Measurements from ENCODE around the gene ALDH1B1.

ALDH1B1 gene

DNA sequence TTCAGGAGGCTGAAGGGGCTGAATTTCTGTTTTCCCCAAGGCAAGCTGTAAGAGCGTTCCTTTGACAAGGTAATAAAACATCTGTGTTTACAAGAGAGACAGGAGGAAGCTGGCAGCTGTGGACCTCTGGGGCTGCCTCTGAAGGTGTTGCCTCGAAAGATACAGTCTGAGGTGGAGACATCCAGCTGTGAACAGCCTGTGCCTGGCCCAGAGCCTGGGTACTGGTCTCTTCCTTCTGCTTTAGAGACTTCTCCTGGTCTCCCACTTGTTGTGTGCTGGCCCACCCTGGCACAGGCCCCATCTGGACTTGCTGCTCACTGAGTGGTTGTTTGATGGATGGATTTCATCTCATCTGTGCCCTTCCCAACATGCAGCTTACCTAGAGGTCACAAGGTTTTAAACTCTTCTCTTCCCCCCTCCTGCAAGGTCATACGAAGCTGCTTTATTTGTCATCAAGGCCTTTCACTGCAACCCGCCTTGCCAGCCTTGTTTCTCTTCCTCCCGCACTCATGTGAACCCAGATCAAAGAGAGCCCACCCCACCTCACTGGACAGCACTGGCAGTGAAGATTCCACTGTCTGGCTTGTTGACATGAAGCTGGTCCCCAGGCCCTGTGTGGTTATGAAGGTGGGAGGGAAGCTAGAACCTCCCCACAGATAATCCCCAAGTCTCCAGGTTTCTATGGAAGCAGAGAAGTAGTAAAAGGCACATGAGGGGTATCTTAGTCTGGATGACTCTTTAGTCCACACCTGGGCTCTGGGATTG lies 35.0 kb upstream of the ALDH1B1 start:
- Mint-ChIP-seq H3K4me1 (peaks cover 2% of the 10 kb centered on the region), H3K27ac (no peak overlapping the region), H3K36me3 (no peaks in the 10 kb centered on the region), H3K27me3 (no peaks in the 10 kb centered on the region), H3K9me3 (no peaks in the 10 kb centered on the region), H3K4me3 (no peak overlapping the region)
- ATAC-seq (ENCODE audit: low read depth) = no peak
- DNase-seq (ENCODE audit: low spot score in 2 of 2) = no peak

DNA sequence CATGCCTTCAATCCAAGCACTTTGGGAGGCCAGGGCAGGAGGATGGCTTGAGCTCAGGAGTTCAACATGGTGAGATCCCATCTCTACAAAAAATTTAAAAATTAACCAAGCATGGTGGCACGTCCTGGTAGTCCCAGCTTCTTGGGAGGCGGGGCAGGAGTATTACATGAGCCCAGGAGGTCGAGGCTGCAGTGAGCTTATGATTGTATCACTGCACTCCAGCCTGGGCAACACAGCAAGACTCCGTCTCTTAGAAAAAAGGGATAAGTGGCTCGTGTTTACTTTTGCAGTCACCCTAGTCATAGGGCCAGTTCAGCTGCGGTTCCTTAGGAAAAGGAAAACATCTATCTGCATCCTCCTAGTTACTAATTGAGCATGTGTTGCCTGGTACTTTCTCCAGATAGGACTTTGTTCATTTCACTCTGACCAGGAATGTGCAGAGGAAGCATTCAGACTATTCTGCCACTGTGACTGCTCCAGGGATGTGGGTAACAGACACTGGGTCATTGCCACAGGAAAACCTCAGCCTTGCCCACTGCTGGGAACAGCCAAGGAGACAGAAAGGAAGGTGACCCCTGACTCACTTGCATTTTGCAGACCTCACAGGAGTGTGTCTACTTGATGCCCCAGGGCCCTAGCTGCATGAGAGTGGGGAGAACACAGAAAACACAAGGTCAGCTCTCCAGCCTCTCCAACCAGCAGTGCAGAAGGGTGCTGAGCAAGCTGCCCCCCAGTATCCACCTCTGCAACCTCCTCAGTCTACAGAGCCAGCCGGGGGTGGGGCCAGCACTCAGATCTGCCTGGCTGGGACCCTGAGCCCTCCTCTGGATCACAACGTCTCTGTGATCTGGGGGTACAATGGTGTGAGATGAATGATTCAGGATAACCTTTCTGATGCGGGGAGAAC lies 33.9 kb upstream of the ALDH1B1 start:
- DNase-seq (ENCODE audit: low spot score in 2 of 2) = no peak
- Mint-ChIP-seq H3K27ac (no peak overlapping the region), H3K4me3 (no peak overlapping the region)

DNA sequence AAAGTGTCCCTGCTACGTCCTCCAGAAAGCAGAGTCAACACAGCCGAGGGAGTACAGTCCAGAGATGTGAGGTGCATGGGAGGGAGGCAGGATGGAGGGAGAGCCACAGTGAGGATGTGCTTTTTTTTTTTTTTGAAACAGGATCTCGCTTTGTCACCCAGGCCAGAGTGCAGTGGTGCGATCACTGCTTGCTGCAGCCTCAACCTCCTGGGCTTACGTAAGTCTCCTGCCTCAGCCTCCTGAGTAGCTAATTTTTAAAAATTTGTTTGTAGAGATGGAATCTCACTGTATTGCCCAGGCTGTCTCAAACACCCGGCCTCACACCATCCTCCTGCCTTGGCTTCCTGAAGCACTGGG lies 33.2 kb upstream of the ALDH1B1 start:
- no peaks in the 10 kb centered on the region for H3K9me3 Mint-ChIP-seq

More for the DNA sequence above, 33.9 kb upstream of the ALDH1B1 start:
- H3K4me1 Mint-ChIP-seq = peaks cover 7% of the 10 kb centered on the region
- H3K27me3 Mint-ChIP-seq = no peaks in the 10 kb centered on the region
- H3K9me3 Mint-ChIP-seq = no peaks in the 10 kb centered on the region
- no peaks in the 10 kb centered on the region for H3K36me3 Mint-ChIP-seq
- no peak for ATAC-seq (ENCODE audit: low read depth)

DNA sequence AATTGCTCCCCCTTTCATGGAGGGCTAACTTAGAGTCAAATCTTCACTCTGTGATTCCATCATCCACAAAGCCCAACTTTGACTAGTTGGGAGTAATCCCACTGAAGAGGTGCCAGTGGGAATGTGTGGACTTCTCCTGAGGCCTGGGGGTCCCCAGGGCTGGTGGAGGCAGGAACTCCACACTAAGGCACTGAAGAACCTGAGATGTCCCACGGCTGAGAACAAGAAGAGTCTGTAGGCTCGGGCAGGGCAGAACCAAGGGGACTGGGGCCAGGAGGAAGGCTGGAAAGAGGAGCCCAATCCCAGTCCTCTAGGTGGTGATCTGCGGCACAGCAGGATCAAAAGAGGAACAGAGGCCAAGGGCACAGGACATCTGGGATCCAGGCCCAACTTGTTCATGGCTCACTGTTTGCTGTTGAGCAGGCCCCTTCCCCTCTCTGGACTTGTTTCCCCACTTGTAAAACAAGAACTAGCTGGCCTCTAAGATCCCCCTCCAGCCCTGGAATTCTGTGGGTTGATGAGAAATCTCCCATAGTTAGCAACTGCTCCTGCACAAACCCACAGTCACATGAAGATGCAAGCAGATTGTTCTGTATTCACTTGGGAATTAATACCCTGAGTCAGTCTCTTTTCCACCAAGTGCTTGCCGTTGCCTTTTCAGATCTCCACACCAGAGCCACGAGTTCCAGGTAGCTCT lies 32.7 kb upstream of the ALDH1B1 start:
- Mint-ChIP-seq H3K27me3 (no peaks in the 10 kb centered on the region), H3K27ac (no peak overlapping the region), H3K9me3 (no peaks in the 10 kb centered on the region), H3K4me3 (no peak overlapping the region), H3K4me1 (peaks cover 7% of the 10 kb centered on the region), H3K36me3 (no peaks in the 10 kb centered on the region)
- no peak for DNase-seq (ENCODE audit: low spot score in 2 of 2)
- ATAC-seq (ENCODE audit: low read depth) = no peak

More for the DNA sequence above, 33.2 kb upstream of the ALDH1B1 start:
- H3K27me3 Mint-ChIP-seq = no peaks in the 10 kb centered on the region
- no peaks in the 10 kb centered on the region for H3K36me3 Mint-ChIP-seq
- H3K27ac Mint-ChIP-seq = no peak overlapping the region
- ATAC-seq (ENCODE audit: low read depth) = no peak
- H3K4me1 Mint-ChIP-seq = peaks cover 7% of the 10 kb centered on the region
- DNase-seq (ENCODE audit: low spot score in 2 of 2) = no peak
- no peak overlapping the region for H3K4me3 Mint-ChIP-seq

DNA sequence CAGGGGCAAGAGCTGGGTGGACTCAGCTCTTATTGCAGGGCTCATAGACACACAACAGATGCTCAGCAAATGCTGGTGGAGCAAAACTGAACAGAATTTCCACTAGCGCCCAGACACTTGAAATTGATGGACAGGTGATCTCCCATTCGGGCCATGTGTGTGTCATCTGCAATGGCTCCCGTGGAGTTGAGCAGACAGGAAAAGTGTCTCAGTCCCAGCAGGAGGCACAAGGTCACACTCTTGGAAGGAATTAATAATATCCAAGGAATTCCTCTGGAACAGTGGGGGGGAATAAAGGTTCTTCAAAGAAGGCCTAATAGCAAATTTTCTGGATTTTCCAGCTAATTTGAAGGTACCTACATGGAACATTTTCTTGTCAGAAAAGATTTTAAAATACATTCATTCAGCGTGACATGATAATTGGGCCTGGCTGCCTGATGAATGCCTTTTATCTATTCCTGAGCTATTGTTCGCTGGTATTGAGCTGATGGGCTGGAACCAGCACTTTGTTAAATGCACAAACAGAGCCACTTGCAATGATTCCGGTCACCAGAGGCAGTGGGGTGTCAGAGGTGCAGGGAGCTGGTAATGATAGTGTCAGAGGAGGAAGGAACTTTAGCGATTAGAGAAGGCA lies 31.5 kb upstream of the ALDH1B1 start:
- H3K27ac Mint-ChIP-seq = no peak overlapping the region
- peaks cover 7% of the 10 kb centered on the region for H3K4me1 Mint-ChIP-seq
- no peaks in the 10 kb centered on the region for H3K9me3 Mint-ChIP-seq
- H3K4me3 Mint-ChIP-seq = no peak overlapping the region
- H3K27me3 Mint-ChIP-seq = no peaks in the 10 kb centered on the region
- no peaks in the 10 kb centered on the region for H3K36me3 Mint-ChIP-seq
- DNase-seq (ENCODE audit: low spot score in 2 of 2) (no peak), ATAC-seq (ENCODE audit: low read depth) (no peak)

DNA sequence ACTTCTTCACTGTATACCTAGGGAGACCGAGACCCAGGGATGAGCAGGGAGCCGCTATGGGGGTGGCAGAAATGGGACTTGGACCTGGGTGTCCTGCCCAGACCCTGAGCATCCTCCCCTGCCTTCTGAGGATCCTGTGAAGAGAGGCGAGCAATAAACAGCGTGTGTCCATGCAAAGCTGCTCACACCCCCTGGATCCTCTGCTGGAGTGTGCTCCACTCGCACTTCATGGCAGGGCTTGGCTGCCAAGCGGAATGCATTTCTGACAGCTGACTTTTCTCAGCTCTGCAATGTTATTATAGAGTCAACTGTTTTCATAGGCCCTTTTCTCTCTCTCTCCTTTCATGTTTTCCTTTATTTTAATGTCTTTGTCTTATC lies 31.0 kb upstream of the ALDH1B1 start:
- no peak overlapping the region for H3K27ac Mint-ChIP-seq
- DNase-seq (ENCODE audit: low spot score in 2 of 2) = no peak
- no peaks in the 10 kb centered on the region for H3K9me3 Mint-ChIP-seq
- H3K27me3 Mint-ChIP-seq = no peaks in the 10 kb centered on the region
- H3K4me1 Mint-ChIP-seq = peaks cover 7% of the 10 kb centered on the region
- H3K4me3 Mint-ChIP-seq = no peak overlapping the region
- no peak for ATAC-seq (ENCODE audit: low read depth)
- H3K36me3 Mint-ChIP-seq = no peaks in the 10 kb centered on the region

DNA sequence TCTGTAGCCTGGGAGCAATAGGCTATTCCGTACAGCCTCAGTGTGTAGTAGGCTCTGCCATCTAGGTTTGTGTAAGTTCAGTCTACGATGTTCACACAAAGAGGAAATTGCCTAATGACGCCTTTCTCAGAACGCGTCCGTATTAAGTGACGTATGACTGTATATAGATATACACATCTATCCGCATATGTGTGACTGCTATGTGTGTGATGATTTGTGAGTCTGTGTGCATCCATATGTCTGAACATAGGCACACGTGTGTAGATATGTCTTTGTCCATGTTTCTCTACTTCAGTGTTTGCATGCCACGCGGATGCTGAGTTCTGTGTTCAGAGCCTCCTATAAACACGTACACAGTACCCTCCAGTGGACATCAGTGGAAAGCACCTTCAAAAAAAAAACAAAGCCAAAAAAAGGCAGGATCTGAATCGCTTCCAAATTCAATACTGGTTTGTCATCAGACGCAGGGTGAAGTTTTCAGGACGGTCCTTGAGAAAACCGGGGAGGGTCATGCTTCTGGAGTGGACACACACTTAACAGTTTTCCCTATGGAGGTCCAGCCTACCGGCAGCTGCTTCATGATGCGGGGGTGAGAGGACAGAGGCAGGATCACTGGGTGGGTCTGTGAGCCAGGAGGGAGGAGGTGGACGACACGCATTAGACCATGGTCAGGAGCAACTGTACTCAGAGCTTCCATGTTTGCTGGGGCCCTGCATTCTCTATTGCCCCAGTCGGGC lies 29.5 kb upstream of the ALDH1B1 start:
- Mint-ChIP-seq H3K36me3 (no peaks in the 10 kb centered on the region), H3K9me3 (no peaks in the 10 kb centered on the region), H3K27me3 (no peaks in the 10 kb centered on the region), H3K4me1 (peaks cover 7% of the 10 kb centered on the region), H3K27ac (peak overlapping the region; percentile 14), H3K4me3 (peak overlapping the region; percentile 61)
- no peak for DNase-seq (ENCODE audit: low spot score in 2 of 2)
- peak; percentile 64 for ATAC-seq (ENCODE audit: low read depth)

DNA sequence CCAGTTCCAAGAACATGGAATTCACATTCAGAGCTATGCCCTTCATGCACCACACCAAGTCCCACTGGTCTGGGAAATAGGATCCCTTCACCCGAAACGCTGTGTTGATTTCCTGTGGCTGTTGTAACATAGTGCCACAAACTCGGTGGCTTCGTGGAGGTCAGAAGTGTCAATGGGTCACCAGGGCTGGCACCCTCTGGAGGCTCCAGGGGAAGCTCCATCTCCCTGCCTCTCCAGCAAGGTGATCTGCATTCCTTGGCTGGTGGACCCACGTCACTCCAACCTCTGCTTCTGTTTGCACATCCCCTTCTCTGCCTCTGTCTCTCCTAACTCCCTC lies 28.9 kb upstream of the ALDH1B1 start:
- Mint-ChIP-seq H3K4me1 (peaks cover 7% of the 10 kb centered on the region), H3K36me3 (no peaks in the 10 kb centered on the region), H3K4me3 (no peak overlapping the region), H3K27ac (no peak overlapping the region), H3K9me3 (no peaks in the 10 kb centered on the region), H3K27me3 (peaks cover under 1% of the 10 kb centered on the region)
- no peak for ATAC-seq (ENCODE audit: low read depth)
- DNase-seq (ENCODE audit: low spot score in 2 of 2) = no peak

DNA sequence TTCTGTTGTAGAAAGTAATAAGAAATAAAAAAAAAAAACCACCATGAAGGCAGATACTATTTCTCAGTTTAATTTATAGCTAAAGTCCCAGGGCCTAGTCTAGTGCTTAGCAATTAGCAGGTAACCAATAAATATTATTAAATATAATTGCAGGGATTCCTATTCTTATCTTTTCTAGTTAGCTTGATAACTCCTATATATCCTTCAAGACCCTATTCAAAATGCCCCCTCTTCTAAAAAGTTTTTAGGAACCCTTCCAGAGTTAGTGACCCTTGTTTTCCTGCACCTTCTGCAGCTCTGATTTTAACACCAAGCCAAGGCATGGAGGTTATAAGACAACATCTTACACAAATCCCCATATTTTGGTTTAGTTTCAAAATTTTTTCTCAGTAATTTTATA lies 24.6 kb upstream of the ALDH1B1 start:
- H3K9me3 Mint-ChIP-seq = no peaks in the 10 kb centered on the region
- no peaks in the 10 kb centered on the region for H3K36me3 Mint-ChIP-seq
- no peak overlapping the region for H3K4me3 Mint-ChIP-seq
- DNase-seq (ENCODE audit: low spot score in 2 of 2) = no peak
- ATAC-seq (ENCODE audit: low read depth) = no peak
- H3K27me3 Mint-ChIP-seq = peaks cover 10% of the 10 kb centered on the region
- H3K27ac Mint-ChIP-seq = no peak overlapping the region
- peaks cover 4% of the 10 kb centered on the region for H3K4me1 Mint-ChIP-seq

DNA sequence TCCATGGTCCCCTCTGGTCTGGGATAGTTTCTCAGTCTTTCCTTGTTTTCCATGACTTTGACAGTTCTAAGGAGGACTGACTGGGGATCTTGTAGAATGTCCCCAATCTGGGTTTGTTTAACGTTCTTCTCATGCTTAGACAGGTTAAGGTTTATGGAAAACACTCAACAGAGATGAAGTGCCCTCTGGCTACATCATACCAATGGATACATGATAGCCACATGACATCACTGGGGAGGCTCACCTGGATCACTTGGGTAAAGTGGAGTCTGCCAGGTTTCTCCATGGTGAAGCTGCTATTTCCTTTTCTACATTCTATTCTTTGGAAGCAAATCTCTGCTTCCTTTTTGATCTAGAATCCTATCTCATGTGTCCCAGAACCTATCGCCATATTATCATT lies 23.8 kb upstream of the ALDH1B1 start:
- Mint-ChIP-seq H3K27ac (no peak overlapping the region), H3K4me3 (no peak overlapping the region), H3K27me3 (peaks cover 10% of the 10 kb centered on the region), H3K4me1 (no peaks in the 10 kb centered on the region), H3K36me3 (no peaks in the 10 kb centered on the region), H3K9me3 (no peaks in the 10 kb centered on the region)
- no peak for ATAC-seq (ENCODE audit: low read depth)
- no peak for DNase-seq (ENCODE audit: low spot score in 2 of 2)

DNA sequence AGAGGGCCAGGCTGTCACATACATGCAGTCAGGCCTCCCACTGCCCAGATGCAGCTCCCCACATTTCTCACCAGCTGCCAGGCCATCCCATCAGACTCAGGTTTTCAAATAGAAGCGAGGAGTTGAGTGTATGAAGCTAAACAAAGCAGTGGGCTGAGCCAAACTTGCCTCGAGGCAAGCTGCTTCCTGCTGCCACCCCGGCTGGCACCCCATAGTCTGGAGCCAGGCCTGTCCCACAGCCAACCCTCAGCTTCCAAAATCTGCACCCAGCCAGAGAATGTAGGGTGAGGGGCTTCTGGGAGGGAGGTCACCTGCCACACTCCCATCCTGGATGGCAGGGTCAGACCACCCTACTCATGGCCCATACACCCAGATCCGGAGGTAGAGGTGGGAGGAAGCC lies 22.3 kb upstream of the ALDH1B1 start:
- H3K27me3 Mint-ChIP-seq = peaks cover 10% of the 10 kb centered on the region
- H3K9me3 Mint-ChIP-seq = no peaks in the 10 kb centered on the region
- H3K27ac Mint-ChIP-seq = no peak overlapping the region
- no peak for ATAC-seq (ENCODE audit: low read depth)
- no peaks in the 10 kb centered on the region for H3K4me1 Mint-ChIP-seq
- no peaks in the 10 kb centered on the region for H3K36me3 Mint-ChIP-seq
- DNase-seq (ENCODE audit: low spot score in 2 of 2) = no peak
- no peak overlapping the region for H3K4me3 Mint-ChIP-seq

DNA sequence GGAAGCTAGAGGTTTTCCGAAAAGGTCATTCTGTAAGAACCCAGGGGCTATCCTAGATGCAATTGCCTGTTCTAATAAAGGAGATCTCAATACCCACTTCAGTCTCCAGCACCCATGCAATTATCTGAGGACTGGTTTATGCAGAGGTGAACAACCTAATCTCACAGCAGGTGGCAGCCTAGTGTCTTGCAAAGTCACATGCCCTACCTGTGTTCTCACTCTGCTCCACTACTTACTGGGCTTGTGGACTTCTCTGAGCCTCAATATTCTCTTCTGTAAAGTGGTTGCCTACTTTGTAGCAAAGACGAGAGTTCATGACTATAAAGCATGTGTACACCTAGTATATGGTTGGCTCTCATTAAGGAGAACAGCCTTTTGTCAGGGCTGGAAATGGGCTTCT lies 21.0 kb upstream of the ALDH1B1 start:
- Mint-ChIP-seq H3K36me3 (no peaks in the 10 kb centered on the region), H3K4me3 (no peak overlapping the region), H3K9me3 (no peaks in the 10 kb centered on the region), H3K4me1 (no peaks in the 10 kb centered on the region), H3K27me3 (peaks cover 12% of the 10 kb centered on the region), H3K27ac (no peak overlapping the region)
- peak; percentile 51 for ATAC-seq (ENCODE audit: low read depth)
- DNase-seq (ENCODE audit: low spot score in 2 of 2) = no peak

DNA sequence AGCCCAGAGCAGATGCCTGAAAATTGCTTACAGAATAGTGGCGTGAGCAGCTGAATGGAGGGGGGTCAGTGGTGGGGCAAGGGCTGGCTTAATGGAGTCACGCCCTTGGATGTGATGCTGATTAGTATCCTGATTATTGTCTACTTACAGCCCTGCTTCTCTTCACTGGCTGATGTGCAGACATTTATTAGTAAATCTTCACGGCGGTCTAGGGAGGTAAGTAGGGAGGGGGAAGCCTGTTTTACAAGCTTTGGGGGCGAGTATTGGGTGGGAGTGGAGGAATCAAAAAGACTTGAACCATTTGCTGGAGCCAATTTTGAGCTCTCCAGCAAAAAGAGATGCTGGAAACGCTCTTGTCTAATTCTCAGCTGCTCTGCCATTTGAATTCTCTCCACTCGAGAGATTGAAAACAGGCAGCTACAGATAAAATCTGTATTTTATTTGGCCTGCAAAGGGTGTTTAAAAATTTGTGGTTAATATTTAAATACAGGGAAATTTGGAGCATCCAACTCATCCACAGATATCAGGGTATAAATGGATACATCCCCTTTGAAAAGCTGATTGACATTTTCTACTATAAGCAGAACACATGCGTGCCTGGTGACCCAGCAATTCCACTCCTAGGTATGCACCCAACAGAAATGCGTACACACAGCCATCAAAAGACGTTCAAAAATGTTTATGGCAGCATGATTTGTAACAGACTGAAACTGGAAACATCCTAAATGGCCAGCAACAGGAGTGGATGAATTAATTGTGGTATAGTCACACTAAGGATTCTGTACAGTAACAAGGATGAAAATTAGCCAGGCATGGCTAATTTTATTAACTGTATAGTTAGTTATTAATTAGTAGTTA lies 19.5 kb upstream of the ALDH1B1 start:
- ATAC-seq (ENCODE audit: low read depth) (no peak), DNase-seq (ENCODE audit: low spot score in 2 of 2) (no peak)
- Mint-ChIP-seq H3K4me1 (no peaks in the 10 kb centered on the region), H3K27me3 (peaks cover 12% of the 10 kb centered on the region), H3K4me3 (no peak overlapping the region), H3K36me3 (no peaks in the 10 kb centered on the region), H3K9me3 (no peaks in the 10 kb centered on the region), H3K27ac (no peak overlapping the region)
